GM19328 (cell line): Measurements from ENCODE around the gene PTPRJ.

Experiments used
- ATAC-seq: cut with Tn5 transposase; IDR thresholded peaks from one replicate; pipeline ENCODE4 v1.9.1; 2021; ENCODE audit warnings: mild to moderate bottlenecking, moderate library complexity; ENCODE audit not compliant: unreplicated experiment

PTPRJ gene

GRCh38 chr11:47992959-47993820 is 12.8 kb downstream of the PTPRJ start:
- no peak for ATAC-seq

GRCh38 chr11:47994417-47994816 is 14.1 kb downstream of the PTPRJ start:
- ATAC-seq: no peak

- ATAC-seq: no peak
These were observed 15.0 kb downstream of the PTPRJ start for GRCh38 chr11:47995360-47995769.

GRCh38 chr11:47997063-47998053 is 17.0 kb downstream of the PTPRJ start:
- ATAC-seq: no peak

- no peak for ATAC-seq
These were observed 18.0 kb downstream of the PTPRJ start for GRCh38 chr11:47998345-47998732.

GRCh38 chr11:47998733-47999359 is 18.5 kb downstream of the PTPRJ start:
- ATAC-seq: no peak

- ATAC-seq: no peak
These were observed 20.1 kb downstream of the PTPRJ start for GRCh38 chr11:48000432-48000831.

GRCh38 chr11:48001438-48002021 is 21.2 kb downstream of the PTPRJ start:
- ATAC-seq: peak; percentile 58

GRCh38 chr11:48002561-48002960 is 22.2 kb downstream of the PTPRJ start:
- no peak for ATAC-seq

GRCh38 chr11:48003926-48004325 is 23.6 kb downstream of the PTPRJ start:
- ATAC-seq: no peak

GRCh38 chr11:48004456-48004855 is 24.1 kb downstream of the PTPRJ start:
- ATAC-seq: no peak

GRCh38 chr11:48005136-48005535 is 24.8 kb downstream of the PTPRJ start:
- ATAC-seq: no peak

GRCh38 chr11:48005831-48006270 is 25.5 kb downstream of the PTPRJ start:
- no peak for ATAC-seq

GRCh38 chr11:48006301-48006992 is 26.1 kb downstream of the PTPRJ start:
- peak; percentile 51 for ATAC-seq

- ATAC-seq: no peak
These were observed 27.3 kb downstream of the PTPRJ start for GRCh38 chr11:48007677-48008076.

GRCh38 chr11:48008951-48009270 is 28.6 kb downstream of the PTPRJ start:
- no peak for ATAC-seq

- no peak for ATAC-seq
These were observed 30.9 kb downstream of the PTPRJ start for GRCh38 chr11:48011102-48011797.

- no peak for ATAC-seq
These were observed 31.5 kb downstream of the PTPRJ start for GRCh38 chr11:48011798-48012391.

GRCh38 chr11:48013269-48013901 is 33.0 kb downstream of the PTPRJ start:
- ATAC-seq: no peak
